K562 (cell line): ENCODE results near the gene CNOT10. TPM values are rescaled to one million over a fixed set of nuclear protein-coding genes. Genes with fewer than 3 reads are reported as not detected.

Experiments used
- ATAC-seq: fragments of 200-7000 bp; cut with Tn5 transposase; 3 replicates; pipeline ENCODE4 v1.9.1; 2020; ENCODE audit warnings: moderate library complexity
- BruUV-seq: library from RNA; stranded (reverse); fragments of 400-500 nt; replicated peaks from 2 replicates; lab custom pipeline; 2021; lab: Mats Ljungman, UMichigan
- CTCF ChIA-PET: fragments of 300-600 bp; formaldehyde crosslinking; extraction: SDS; loops from one replicate; lab custom pipeline; 2021; ENCODE audit warnings: low intra/inter-chr PET ratio; lab: Yijun Ruan, JAX
- POLR2A ChIA-PET: fragments of 300-600, 350-650 bp; sonication (Branson Sonifier 250); formaldehyde crosslinking; extraction: SDS; loops from one replicate; lab custom pipeline; 2021; ENCODE audit warnings: antibody characterized with exemption, inconsistent platforms; lab: Yijun Ruan, JAX
- DNase-seq, 4 experiments: peaks; one replicate each; pipeline versions ENCODE4 v3.0.0 to v3.0.0-alpha.2; 2011 to 2018; ENCODE audit warnings: low spot score in 3 of 4, mixed read lengths in 3 of 4; ENCODE audit errors: extremely low read depth in 1 of 4
- FAIRE-seq: peaks from 2 replicates; lab custom pipeline; 2011; peaks lifted over from hg19 to GRCh38; lab: Jason Lieb, UNC
- H2AFZ ChIP-seq: 2 replicates; pipeline ENCODE4 v1.6.0; 2011; ENCODE audit warnings: low read depth, low read length, control low read depth, inconsistent platforms
- H3K27ac ChIP-seq: fragments of 200-600 bp; 3 replicates; pipeline ENCODE4 v1.8.0; 2011; ENCODE audit warnings: low read depth, mild to moderate bottlenecking, control low read depth, inconsistent platforms, low read length, moderate library complexity, mixed read lengths; ENCODE audit errors: extremely low read depth
- H3K27me3 ChIP-seq, 2 experiments: fragments of 300-600 bp in 1 of 2; 2 replicates in 1 of 2; 3 replicates in 1 of 2; pipeline versions ENCODE4 v1.6.0 to v1.8.0; 2011; ENCODE audit warnings: inconsistent platforms in 2 of 2, low read length in 2 of 2, mild to moderate bottlenecking in 1 of 2, mixed read lengths in 1 of 2, moderate library complexity in 1 of 2; ENCODE audit not compliant: control insufficient read depth in 2 of 2, insufficient read depth in 2 of 2
- H3K36me3 ChIP-seq: fragments of 300-600 bp; 3 replicates; pipeline ENCODE4 v1.8.0; 2011; ENCODE audit warnings: mild to moderate bottlenecking, low read length, inconsistent platforms; ENCODE audit not compliant: control insufficient read depth, insufficient read depth
- H3K4me1 ChIP-seq, 2 experiments: fragments of 200-600 bp in 1 of 2; replicated peaks in 1 of 2; 2 replicates in 1 of 2; 3 replicates in 1 of 2; pipeline versions ENCODE4 v1.5.1 to v1.8.0; 2011; ENCODE audit warnings: inconsistent platforms in 2 of 2, low read length in 2 of 2, mild to moderate bottlenecking in 1 of 2, mixed read lengths in 1 of 2, moderate library complexity in 1 of 2; ENCODE audit not compliant: control insufficient read depth in 2 of 2, insufficient read depth in 2 of 2
- H3K4me2 ChIP-seq: 2 replicates; pipeline ENCODE4 v1.6.1; 2011; ENCODE audit warnings: low read length, control low read depth, inconsistent platforms, mixed read lengths; ENCODE audit not compliant: insufficient read depth
- H3K4me3 ChIP-seq: fragments of 200-600 bp; sonication (generic), shearing (Covaris generic); 2 replicates; pipeline ENCODE4 v1.5.1; 2016; ENCODE audit warnings: control low read depth, inconsistent platforms
- H3K79me2 ChIP-seq: fragments of 200-600 bp; 3 replicates; pipeline ENCODE4 v1.8.0; 2011; ENCODE audit warnings: low read length, inconsistent platforms; ENCODE audit not compliant: control insufficient read depth, insufficient read depth
- H3K9ac ChIP-seq, 2 experiments: 2 replicates each; pipeline versions ENCODE4 v1.6.0 to v1.6.1; 2011; ENCODE audit warnings: low read depth in 2 of 2, low read length in 2 of 2, control low read depth in 1 of 2, inconsistent platforms in 1 of 2, mild to moderate bottlenecking in 1 of 2, mixed read lengths in 1 of 2; ENCODE audit not compliant: insufficient read depth in 1 of 2
- H3K9me1 ChIP-seq: one replicate; pipeline ENCODE4 v1.6.0; 2011; ENCODE audit warnings: inconsistent platforms, mild to moderate bottlenecking, low read length, moderate library complexity; ENCODE audit not compliant: control insufficient read depth, insufficient read depth
- H3K9me3 ChIP-seq: replicated peaks from 2 replicates; pipeline ENCODE4 v1.5.1; 2011; ENCODE audit warnings: low read depth, low read length, inconsistent platforms; ENCODE audit not compliant: control insufficient read depth, insufficient read depth
- H4K20me1 ChIP-seq: replicated peaks from 2 replicates; pipeline ENCODE4 v1.6.1; 2011; ENCODE audit warnings: low read length, inconsistent platforms, mixed read lengths; ENCODE audit not compliant: control insufficient read depth, insufficient read depth
- BDP1 ChIP-seq: IDR thresholded peaks from 3 replicates; pipeline ENCODE4 v1.6.1; 2011; ENCODE audit not compliant: insufficient read length, insufficient read depth
- POLR2AphosphoS5 ChIP-seq: IDR thresholded peaks from 2 replicates; pipeline ENCODE4 v1.6.1; 2011; ENCODE audit warnings: mild to moderate bottlenecking, low read depth, low read length, moderate library complexity; ENCODE audit not compliant: control insufficient read depth, insufficient read depth
- RBFOX2 ChIP-seq: fragments of 200-400 bp; formaldehyde crosslinking; IDR thresholded peaks from 2 replicates; pipeline ENCODE4 v1.6.1; 2017; ENCODE audit warnings: low read depth, mild to moderate bottlenecking, low read length, moderate library complexity
- SRF ChIP-seq, 2 experiments: fragments of 250-450, 450-650 bp in 1 of 2; sonication (Bioruptor Pico) in 1 of 2; sonication (generic) in 1 of 2; formaldehyde crosslinking; IDR thresholded peaks; 2 replicates each; pipeline versions ENCODE4 v1.5.0 to v1.5.1; 2020 to 2022; ENCODE audit warnings: mild to moderate bottlenecking in 1 of 2, missing genetic modification reagents in 1 of 2
- TAF9B ChIP-seq: fragments of 450-650 bp; IDR thresholded peaks from 2 replicates; pipeline ENCODE4 v1.6.1; 2018; ENCODE audit warnings: mild to moderate bottlenecking; ENCODE audit not compliant: partially characterized antibody
- YY1 ChIP-seq, 3 experiments: IDR thresholded peaks; 2 replicates each; pipeline ENCODE4 v1.6.1; 2011; ENCODE audit warnings: low read length in 2 of 3, mild to moderate bottlenecking in 2 of 3, moderate library complexity in 2 of 3, borderline replicate concordance in 1 of 3, control low read depth in 1 of 3, low read depth in 1 of 3; ENCODE audit not compliant: insufficient read depth in 3 of 3, insufficient replicate concordance in 2 of 3, control insufficient read depth in 1 of 3, insufficient read length in 1 of 3; ENCODE audit errors: extremely low read depth in 1 of 3
- ZBTB34 ChIP-seq: fragments of 250-450 bp; sonication (Bioruptor Pico); IDR thresholded peaks from 2 replicates; pipeline ENCODE4 v1.8.0; 2021; ENCODE audit warnings: mild to moderate bottlenecking, moderate library complexity
- ZFX ChIP-seq: sonication (generic); formaldehyde crosslinking; IDR thresholded peaks from 2 replicates; pipeline ENCODE4 v1.8.0; 2022; ENCODE audit warnings: mild to moderate bottlenecking, missing genetic modification reagents, moderate library complexity
- ZNF655 ChIP-seq: fragments of 250-450 bp; sonication (Bioruptor Pico); IDR thresholded peaks from 2 replicates; pipeline ENCODE4 v1.5.0; 2021
- WGBS: fragments of 100-300 bp; shearing (Covaris generic); methylation state at CpG from one replicate; pipeline ENCODE4 v1.1.6; 2016; ENCODE audit warnings: low coverage, mixed read lengths; ENCODE audit not compliant: insufficient coverage; ENCODE audit errors: missing lambda C conversion rate; 5-methylcytosine and 5-hydroxymethylcytosine counted together
- in situ Hi-C: fragments of 300-500 bp; cut with MboI; formaldehyde crosslinking; loops from 4 replicates; pipeline ENCODE4 v1.15.0; 2018; ENCODE audit warnings: inconsistent platforms, mixed read lengths
- intact Hi-C: fragments of 100-400 bp; cut with micrococcal nuclease; formaldehyde crosslinking; loops from 2 replicates; pipeline ENCODE4 v1.14.2; 2022
- polyA plus RNA-seq, 8 experiments: library from polyadenylated mRNA; depleted of rRNA in 4 of 8; stranded (reverse) in 5 of 8; unstranded in 3 of 8; fragments of >200 nt; fragmentation: Nextera tagmentation in 2 of 8; fragmentation: Illumina TruSeq in 1 of 8; extraction: Ambion mirVana in 2 of 8; extraction: Trizol in 1 of 8; gene quantifications; 2 replicates each; pipeline versions ENCODE4 v1.2.1 to v1.2.3, GENCODE V29; 2011 to 2014; ENCODE audit warnings: inconsistent platforms in 1 of 8, missing spikeins in 1 of 8
- total RNA-seq, 7 experiments: library from RNA; depleted of rRNA in 6 of 7; stranded (reverse); fragments of >200 nt in 6 of 7; fragmentation: Illumina TruSeq in 2 of 7; extraction: Trizol in 2 of 7; gene quantifications; 2 replicates each; pipeline versions ENCODE4 v1.2.1 to v1.2.3, GENCODE V29; 2011 to 2021; ENCODE audit warnings: low replicate concordance in 1 of 7
- TF ChIP-seq, protein P1 (sequence below): fragments of 450-650 bp; formaldehyde crosslinking; IDR thresholded peaks from 2 replicates; pipeline ENCODE4 v1.4.0; 2022; ENCODE audit warnings: mild to moderate bottlenecking, moderate library complexity
- TF ChIP-seq, protein P2 (sequence below): fragments of 250-450 bp; sonication (Bioruptor Pico); IDR thresholded peaks from 2 replicates; pipeline ENCODE4 v1.8.0; 2022; ENCODE audit warnings: inconsistent platforms, mild to moderate bottlenecking, moderate library complexity, borderline replicate concordance

CNOT10 gene
- total and polyA plus RNA-seq, 9 of the 15 experiments (the other 6 are each of a cell fraction or from before 2014, with no cell fraction given): 35.7 to 114 (median 81.9) TPM

DNA sequence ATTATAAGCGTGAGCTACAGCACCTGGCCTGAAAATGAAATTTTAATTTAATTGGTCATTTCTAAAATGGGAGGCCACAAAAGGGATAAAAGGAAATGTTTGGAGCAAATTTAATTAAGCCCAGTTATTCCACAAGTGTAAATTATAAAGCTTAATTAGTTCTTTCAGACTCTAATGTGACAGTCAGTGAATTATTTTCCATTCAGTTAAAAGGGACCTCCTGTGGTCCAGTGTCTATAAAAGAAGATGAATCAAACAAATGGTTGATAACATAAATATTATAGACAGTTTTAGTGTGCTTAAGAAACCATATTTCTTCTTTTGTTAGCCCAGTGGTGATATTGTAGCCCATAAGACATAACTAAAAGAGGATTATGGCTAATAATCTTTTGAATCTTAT lies 66.4 kb downstream of the CNOT10 start (continued):
- TF ChIP-seq POLR2AphosphoS5: no peak
- no peak for TF ChIP-seq SRF (CRISPR knock-in tag; IDR thresholded peaks at IDR 0.05)

DNA sequence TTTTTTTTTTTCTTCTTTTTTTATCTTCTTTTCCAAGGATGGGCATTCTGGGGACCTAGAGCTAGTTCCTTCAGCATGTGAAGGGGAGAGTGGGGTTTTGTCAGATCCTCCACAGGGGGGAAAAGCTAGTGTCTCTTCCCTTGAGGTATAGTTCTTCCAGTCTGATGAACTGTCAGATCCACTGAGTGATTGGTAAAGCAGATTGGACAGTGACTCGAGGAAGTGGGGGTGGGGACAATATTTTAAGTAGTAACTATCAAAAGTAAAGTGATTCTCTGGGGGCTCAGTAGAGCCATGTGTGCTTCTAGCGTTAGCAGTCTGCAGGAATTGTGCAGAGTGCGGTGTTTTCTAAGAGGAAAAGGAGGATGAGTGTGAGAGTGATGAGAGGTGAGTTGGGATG lies 70.8 kb downstream of the CNOT10 start:
- CTCF ChIA-PET: no interaction called here

More for the DNA sequence above, 70.8 kb downstream of the CNOT10 start:
- Histone ChIP-seq H3K9me3 (no peaks in the 10 kb centered on the region), H3K4me2 (no peak overlapping the region), H4K20me1 (no peaks in the 10 kb centered on the region), H3K27me3 (no peaks in the 10 kb centered on the region), H3K9me1 (no peaks in the 10 kb centered on the region), H3K4me1 (peaks cover 0 to 3% of the 10 kb centered on the region in 2 experiments; a peak in 1 of 5 replicates), H2AFZ (no peak overlapping the region), H3K27ac (no peak overlapping the region), H3K9ac (no peak overlapping the region), H3K4me3 (no peak overlapping the region), H3K36me3 (peaks cover 57% of the 10 kb centered on the region), H3K79me2 (no peaks in the 10 kb centered on the region)
- ATAC-seq (no peak), FAIRE-seq (no peak), DNase-seq (no peak)
- BruUV-seq: no TSS peak
- no peak for TF ChIP-seq YY1 (IDR thresholded peaks at IDR 0.05; ENCODE audit: borderline replicate concordance in 1 of 3, control insufficient read depth in 1 of 3, extremely low read depth in 1 of 3, insufficient read depth in 3 of 3, insufficient read length in 1 of 3, insufficient replicate concordance in 2 of 3, low read depth in 1 of 3, low read length in 2 of 3)
- TF ChIP-seq, protein P1, sequence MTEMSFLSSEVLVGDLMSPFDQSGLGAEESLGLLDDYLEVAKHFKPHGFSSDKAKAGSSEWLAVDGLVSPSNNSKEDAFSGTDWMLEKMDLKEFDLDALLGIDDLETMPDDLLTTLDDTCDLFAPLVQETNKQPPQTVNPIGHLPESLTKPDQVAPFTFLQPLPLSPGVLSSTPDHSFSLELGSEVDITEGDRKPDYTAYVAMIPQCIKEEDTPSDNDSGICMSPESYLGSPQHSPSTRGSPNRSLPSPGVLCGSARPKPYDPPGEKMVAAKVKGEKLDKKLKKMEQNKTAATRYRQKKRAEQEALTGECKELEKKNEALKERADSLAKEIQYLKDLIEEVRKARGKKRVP (CRISPR knock-in tag): no peak
- no peak for TF ChIP-seq BDP1
- TF ChIP-seq ZBTB34 (CRISPR knock-in tag): no peak
- TF ChIP-seq, protein P2, sequence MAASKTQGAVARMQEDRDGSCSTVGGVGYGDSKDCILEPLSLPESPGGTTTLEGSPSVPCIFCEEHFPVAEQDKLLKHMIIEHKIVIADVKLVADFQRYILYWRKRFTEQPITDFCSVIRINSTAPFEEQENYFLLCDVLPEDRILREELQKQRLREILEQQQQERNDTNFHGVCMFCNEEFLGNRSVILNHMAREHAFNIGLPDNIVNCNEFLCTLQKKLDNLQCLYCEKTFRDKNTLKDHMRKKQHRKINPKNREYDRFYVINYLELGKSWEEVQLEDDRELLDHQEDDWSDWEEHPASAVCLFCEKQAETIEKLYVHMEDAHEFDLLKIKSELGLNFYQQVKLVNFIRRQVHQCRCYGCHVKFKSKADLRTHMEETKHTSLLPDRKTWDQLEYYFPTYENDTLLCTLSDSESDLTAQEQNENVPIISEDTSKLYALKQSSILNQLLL: no peak
- no peak for TF ChIP-seq RBFOX2
- TF ChIP-seq ZFX (CRISPR knock-in tag): no peak
- no peak for TF ChIP-seq TAF9B
- TF ChIP-seq ZNF655 (CRISPR knock-in tag): no peak
- intact Hi-C loops (no loop called here), in situ Hi-C loops (no loop called here)
- 66% methylated on average over 3 of the region's 3 CpGs for WGBS
- POLR2A ChIA-PET: interaction anchor here (0.5 to 0.7 kb wide), 3 partner anchors 16 to 322 kb away, joined by 3 to 5 read pairs (median 3); no protein-coding TSS in a partner anchor
